NCI-H524 (cell line): Measurements from ENCODE around the gene NPBWR2.
A peak's percentile ranks its signal among the peaks of the same experiment; 100 is the strongest.

Experiments used
- DNase-seq, 2 experiments: peaks; one replicate each; lab custom pipeline; 2025; lab: John Stamatoyannopoulos, UW

NPBWR2 gene

GRCh38 chr20:64106981-64107735 is at the start of gene NPBWR2:
TSS of gene NPBWR2 (minus strand) at chr20:64107565. CDS start at chr20:64106831, 734 bp downstream.
- DNase-seq = no peak

DNA sequence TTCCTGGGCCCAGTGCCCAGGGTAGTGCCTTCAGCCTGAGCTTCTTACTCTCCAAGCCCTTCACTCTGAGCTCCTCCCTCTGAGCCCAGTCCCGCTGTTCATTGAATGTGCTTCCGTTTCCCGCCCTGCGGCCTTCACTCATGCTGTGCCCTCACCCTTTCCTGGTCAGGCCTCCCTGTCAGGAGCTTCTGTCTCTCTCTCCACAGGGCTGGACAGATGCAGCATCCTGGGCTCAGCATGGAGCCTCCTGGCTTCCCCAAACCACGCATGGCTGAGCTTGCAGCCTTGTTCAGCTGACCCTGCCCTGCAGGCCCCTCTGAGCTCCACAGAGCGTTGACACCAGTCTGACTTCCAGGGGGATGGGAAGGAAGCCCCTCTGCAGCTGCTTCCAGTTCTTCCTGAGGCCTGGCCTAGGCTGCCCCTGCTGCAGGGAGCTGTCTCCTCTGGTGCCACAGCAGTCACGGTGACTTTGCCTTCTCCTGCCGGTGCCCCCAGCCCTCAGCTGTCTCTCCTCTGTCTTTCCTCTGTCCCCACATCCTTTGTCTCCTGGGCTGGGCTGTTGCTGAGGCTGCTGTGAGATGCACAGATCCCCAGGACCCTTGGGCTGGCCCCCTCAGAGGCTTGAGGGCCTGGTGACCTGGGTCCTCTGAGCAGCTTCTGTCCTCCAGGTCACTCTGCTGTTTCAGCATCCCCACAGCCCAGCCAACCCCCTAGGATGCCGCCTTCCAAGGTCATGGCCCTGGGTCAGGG is 48.9 kb upstream of the NPBWR2 start:
- DNase-seq = peak in 1 of 2 experiments; percentile 25

GRCh38 chr20:64155258-64156135 is 48.1 kb upstream of the NPBWR2 start:
- peak; percentile 35 to 78 for DNase-seq

DNA sequence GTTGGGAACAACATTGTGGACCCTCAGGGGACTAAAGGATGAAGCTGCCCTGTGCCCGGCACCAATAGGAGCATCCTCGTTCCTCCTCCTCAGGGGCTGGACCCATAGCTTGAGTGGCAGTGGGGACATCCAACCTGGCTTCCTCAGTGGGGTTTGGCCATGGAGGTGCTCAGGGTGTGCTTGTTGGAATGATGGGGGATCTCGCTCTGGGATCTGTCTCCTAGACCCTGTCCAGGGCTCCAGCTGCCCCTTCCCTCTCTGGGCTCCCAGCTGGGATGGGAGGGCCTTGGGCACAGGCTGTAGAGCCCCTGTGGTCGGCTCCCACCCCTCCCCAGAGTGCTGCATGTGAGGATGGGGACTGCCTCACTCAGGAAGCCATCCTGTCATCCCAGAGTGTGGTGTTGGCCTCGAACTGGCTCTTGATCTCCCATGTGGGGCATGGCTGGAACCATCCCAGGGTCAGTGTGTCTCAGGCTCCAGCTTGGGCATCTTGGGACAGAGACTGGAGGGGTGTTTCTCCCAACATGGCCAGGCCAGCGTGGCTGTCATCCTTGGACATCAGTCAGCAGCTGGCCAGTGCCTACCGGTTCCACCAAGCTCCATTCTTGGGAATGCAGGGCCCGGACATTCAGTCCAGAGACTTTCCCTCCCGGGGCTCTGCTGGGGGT is 47.4 kb upstream of the NPBWR2 start:
- DNase-seq = no peak

DNA sequence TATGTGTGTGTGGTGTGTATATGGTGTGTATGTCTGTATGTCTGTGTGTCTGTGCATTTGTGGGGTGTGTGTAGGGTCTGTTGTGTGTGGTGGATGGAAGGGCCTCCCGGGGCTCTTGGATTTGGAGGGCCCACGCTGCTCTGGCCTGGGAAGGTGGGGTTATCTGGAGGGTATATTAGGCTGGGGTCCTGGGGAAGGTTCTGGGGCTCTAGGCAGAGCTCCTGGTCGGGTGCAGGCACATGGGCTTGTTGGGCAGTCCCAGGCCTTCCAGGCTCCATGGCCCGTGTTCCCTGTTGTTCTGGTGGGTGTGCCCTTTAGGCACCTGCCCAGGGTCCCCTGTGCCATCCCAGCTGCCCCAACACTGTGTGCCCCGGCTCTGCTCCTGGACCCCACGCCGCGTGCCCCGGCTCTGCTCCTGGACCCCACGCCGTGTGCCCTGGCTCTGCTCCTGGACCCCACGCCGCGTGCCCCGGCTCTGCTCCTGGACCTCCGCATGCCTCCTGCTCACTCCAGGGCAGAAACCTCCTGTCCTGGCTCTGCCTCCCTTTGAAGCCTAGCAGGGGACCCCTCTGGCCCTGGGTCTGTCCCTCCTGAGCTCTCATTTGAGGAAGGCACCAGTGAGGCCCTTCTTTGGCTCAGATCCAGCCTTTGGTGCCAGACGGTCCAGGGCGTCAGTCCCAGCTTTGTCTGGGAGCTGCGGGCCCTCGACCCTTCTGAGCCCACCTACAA is 46.7 kb upstream of the NPBWR2 start:
- no peak for DNase-seq

DNA sequence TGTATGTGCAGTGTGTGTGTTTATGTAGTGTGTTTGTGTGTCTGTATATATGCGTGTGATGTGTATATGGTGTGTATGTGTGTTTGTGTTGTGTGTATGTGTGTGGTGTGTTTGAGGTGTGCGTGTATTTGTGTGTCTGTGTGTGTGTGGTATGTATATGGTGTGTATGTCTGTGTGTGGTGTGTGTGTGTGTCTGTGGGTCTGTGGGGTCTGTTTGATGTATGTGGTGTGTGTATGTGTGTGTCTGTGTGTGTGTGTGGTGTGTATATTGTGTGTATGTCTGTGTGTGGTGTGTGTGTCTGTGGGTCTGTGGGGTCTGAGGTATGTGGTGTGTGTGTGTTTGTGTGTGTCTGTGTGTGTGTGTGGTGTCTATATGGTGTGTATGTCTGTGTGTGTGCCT is 46.0 kb upstream of the NPBWR2 start:
- DNase-seq = no peak

- DNase-seq = no peak
Measured at GRCh38 chr20:64152906-64153305, 45.5 kb upstream of the NPBWR2 start.

DNA sequence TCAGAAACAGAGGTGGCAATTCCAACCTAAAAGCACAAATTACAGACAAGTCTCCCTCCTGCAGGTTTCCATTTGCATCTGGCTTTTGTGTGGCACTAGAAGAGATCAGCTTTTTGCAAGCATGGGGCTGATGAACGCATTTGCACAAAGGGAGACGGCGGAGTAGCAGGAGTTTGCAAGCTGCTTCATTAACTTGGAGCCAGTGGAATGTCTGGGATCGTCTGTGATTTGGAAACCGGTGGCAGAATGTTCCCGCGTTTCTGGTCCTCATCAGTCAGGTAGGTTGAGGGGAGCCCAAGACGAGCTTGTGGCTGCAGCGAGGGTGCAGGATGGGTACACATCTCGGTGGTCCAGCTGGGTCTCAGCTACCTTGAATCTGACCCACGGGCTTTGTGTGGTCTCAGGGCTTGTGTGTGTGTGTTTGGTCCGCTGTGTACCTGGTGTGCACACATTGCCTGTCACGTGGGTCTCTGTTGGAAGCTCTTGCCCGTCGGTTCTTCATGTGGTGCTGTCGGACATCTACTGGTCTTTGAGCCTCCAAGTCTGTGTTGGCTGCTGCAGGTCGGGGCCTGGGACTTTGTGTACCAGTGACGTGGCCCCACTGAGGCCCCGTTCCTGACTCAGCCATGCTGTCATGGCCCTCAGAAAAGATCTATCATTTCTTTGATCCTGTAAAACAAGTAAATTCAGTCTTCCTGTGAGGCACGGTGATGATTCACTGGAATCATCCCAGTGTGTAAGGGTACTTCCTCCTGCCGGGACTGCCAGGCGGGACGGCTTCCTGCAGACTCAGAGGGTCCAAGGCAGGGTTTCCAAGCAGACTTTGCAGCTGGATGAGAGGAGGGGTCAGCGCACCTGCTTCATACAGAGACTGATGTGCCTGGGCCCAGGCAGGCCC is 44.5 kb upstream of the NPBWR2 start:
- no peak for DNase-seq

DNA sequence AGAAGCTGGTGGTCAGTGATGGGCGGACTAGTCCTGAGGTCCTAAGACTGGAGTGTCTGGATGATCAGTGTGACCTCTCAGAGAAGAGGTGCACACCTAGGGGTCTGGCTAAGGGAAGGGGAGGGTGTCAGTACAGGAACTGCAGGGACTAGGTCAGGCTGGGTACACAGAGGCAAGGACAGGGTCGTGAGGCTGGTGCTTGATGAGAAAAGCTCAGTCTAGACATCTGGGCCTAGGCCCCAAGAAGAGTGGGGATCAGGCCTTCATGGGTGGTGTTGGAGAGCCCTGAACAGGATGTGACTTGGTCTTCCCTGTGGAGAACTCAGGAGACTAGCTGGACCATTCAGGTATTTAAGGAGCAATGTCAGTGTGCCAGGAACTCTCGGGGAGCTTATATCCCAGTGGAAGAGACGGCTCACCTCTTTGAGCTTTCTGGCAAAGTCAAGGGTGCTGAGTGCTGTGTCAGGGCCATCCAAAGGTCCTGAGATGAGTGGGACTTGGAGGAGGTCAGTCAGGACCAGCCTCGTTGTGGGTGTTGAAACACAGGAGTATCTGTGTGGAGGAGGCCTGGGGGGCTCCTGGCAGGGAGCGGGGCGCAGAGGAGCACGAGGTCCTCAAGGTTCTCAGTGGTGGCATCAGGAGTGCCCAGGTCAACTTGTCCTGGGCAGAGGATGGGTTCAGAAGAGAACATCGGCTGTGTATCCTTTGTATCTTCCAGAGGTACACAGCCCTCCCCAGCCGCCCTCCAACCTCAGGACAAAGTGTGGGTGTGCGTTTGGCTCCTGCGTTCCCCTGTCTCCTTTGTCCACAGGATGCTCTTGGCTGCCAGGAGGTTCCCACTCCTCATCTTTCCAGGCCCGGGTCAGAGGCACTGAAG is 43.6 kb upstream of the NPBWR2 start:
- DNase-seq = no peak

- DNase-seq = no peak
Measured at GRCh38 chr20:64149809-64150560, 42.6 kb upstream of the NPBWR2 start.

- DNase-seq = no peak
Measured at GRCh38 chr20:64149141-64149540, 41.8 kb upstream of the NPBWR2 start.

DNA sequence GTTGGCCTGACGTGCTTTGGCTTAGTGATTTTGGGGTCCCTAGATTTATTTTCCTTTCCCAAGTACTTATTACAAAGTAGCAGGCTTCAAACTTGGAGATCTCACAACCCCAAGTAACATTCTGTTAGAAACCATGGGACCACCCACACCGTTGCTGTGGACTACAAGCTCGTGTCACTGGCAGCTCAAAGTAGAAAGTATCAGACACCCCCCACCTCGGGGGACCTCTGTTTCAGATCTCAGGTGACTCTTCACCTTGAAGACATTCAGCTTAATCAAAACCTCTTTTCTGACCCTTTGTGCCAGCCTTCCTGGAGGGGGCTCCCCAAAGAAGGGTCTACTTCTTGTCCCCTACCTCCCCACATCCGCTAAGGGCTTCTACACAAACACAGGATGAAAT is 41.2 kb upstream of the NPBWR2 start:
- DNase-seq = no peak

GRCh38 chr20:64146936-64147477 is 39.6 kb upstream of the NPBWR2 start:
- no peak for DNase-seq

- peak; percentile 76 to 91 for DNase-seq
Measured at GRCh38 chr20:64146301-64146935, 39.1 kb upstream of the NPBWR2 start.

GRCh38 chr20:64145458-64146300 is 38.3 kb upstream of the NPBWR2 start:
- peak in 1 of 2 experiments; percentile 35 for DNase-seq

- no peak for DNase-seq
Measured at GRCh38 chr20:64144144-64144912, 37.0 kb upstream of the NPBWR2 start.
